PC-9 (cell line): ENCODE measurements around the gene CCDC85C. TPM values are rescaled to one million over a fixed set of nuclear protein-coding genes. Genes with fewer than 3 reads are reported as not detected.

Experiments
- BruUV-seq: library from RNA; stranded (reverse); fragments of 400-500 nt; replicated peaks from 2 replicates; lab custom pipeline; 2021; lab: Mats Ljungman, UMichigan
- CTCF ChIA-PET: fragments of 300-600 bp; sonication (Branson Sonifier 250); formaldehyde crosslinking; loops from one replicate; lab custom pipeline; 2022; ENCODE audit warnings: antibody characterized with exemption; lab: Charles Lee
- POLR2A ChIA-PET: fragments of 300-600 bp; sonication (Branson Sonifier 250); formaldehyde crosslinking; loops from one replicate; lab custom pipeline; 2022; ENCODE audit warnings: antibody characterized with exemption; ENCODE audit not compliant: unreplicated experiment; lab: Charles Lee
- DNase-seq, 2 experiments: peaks; one replicate each; pipeline versions ENCODE4 v3.0.0 to v3.0.0-alpha.2; 2015 to 2022; ENCODE audit warnings: mixed read lengths in 1 of 2
- H2AFZ ChIP-seq: fragments of 200-600 bp; sonication (generic); 2 replicates; pipeline ENCODE4 v1.8.1; 2017; ENCODE audit warnings: antibody characterized with exemption
- H3F3A ChIP-seq: fragments of 200-600 bp; sonication (generic); 2 replicates; pipeline ENCODE4 v1.8.1; 2017; ENCODE audit warnings: antibody characterized with exemption, mild to moderate bottlenecking, low read depth; ENCODE audit not compliant: insufficient read depth
- H3K27ac ChIP-seq: fragments of 200-600 bp; sonication (generic); 2 replicates; pipeline ENCODE4 v1.6.1; 2016; ENCODE audit warnings: mixed run types
- H3K27me3 ChIP-seq: fragments of 200-600 bp; sonication (generic); 2 replicates; pipeline ENCODE4 v1.6.1; 2016; ENCODE audit warnings: low read depth, mixed run types; ENCODE audit not compliant: insufficient read depth
- H3K36me3 ChIP-seq: fragments of 200-600 bp; sonication (generic); 2 replicates; pipeline ENCODE4 v1.6.1; 2016; ENCODE audit warnings: low read depth, mixed run types
- H3K4me1 ChIP-seq: fragments of 200-600 bp; sonication (generic); replicated peaks from 2 replicates; pipeline ENCODE4 v1.6.1; 2016; ENCODE audit warnings: mixed run types; ENCODE audit not compliant: insufficient read depth
- H3K4me2 ChIP-seq: fragments of 200-600 bp; sonication (generic); 2 replicates; pipeline ENCODE4 v1.6.1; 2017; ENCODE audit warnings: mixed run types
- H3K4me3 ChIP-seq: fragments of 200-600 bp; sonication (generic); 2 replicates; pipeline ENCODE4 v1.6.1; 2016; ENCODE audit warnings: mixed run types
- H3K79me2 ChIP-seq: fragments of 200-600 bp; sonication (generic); 2 replicates; pipeline ENCODE4 v1.6.1; 2017; ENCODE audit warnings: low read depth, mixed run types
- H3K9me2 ChIP-seq: fragments of 200-600 bp; sonication (generic); 2 replicates; pipeline ENCODE4 v1.8.1; 2017; ENCODE audit warnings: mild to moderate bottlenecking; ENCODE audit not compliant: insufficient read depth
- H3K9me3 ChIP-seq: fragments of 200-600 bp; sonication (generic); 2 replicates; pipeline ENCODE4 v1.8.1; 2016; ENCODE audit warnings: low read depth; ENCODE audit not compliant: insufficient read depth
- H4K20me1 ChIP-seq: fragments of 200-600 bp; sonication (generic); 2 replicates; pipeline ENCODE4 v1.8.1; 2017; ENCODE audit not compliant: insufficient read depth
- EZH2 ChIP-seq: fragments of 200-600 bp; sonication (generic); IDR thresholded peaks from 2 replicates; pipeline ENCODE4 v1.8.0; 2017; ENCODE audit warnings: antibody characterized with exemption, low read depth
- intact Hi-C: fragments of 100-400 bp; cut with micrococcal nuclease; formaldehyde crosslinking; loops from one replicate; pipeline ENCODE4 v1.10.0; 2022; ENCODE audit not compliant: unreplicated experiment
- total RNA-seq: library from RNA; stranded (reverse); gene quantifications from 2 replicates; pipeline ENCODE4 v1.2.3, GENCODE V29; 2021
- TF ChIP-seq, protein P1 (sequence below): fragments of 200-600 bp; sonication (generic); conservative IDR thresholded peaks from 2 replicates; pipeline ENCODE4 v1.6.1; 2017; ENCODE audit warnings: mixed run types, antibody characterized with exemption, mild to moderate bottlenecking, moderate library complexity

The CCDC85C gene
- total RNA-seq, 1 experiment from 2014 or later, result 21.2 TPM

DNA sequence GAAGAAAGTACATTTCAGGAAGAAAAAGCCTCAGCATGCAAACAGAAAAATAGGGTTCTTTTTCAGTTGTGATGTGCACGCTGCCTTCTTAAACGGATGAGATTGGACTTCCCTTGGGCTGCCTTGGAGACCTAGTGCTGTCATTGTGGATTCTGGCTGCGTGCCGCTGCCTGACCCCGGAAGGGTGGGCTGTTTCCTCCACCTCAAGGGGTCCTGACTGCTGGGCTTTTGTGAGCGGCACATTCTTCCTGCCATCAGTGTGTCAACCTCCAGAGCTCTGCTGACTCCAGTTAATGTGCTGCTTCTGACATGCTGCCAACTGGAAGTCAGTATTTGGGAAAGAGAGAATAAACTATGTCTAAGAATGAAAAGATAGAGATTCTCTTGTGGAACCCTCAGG is 97.7 kb downstream of the CCDC85C start:
- H3K4me3 ChIP-seq, result no peak overlapping the region
- no peaks in the 10 kb centered on the region for H3K36me3 ChIP-seq
- no peaks in the 10 kb centered on the region for H3K9me3 ChIP-seq
- intact Hi-C loops, result no loop called here
- H3K9me2 ChIP-seq, result no peaks in the 10 kb centered on the region
- no peak for DNase-seq
- TF ChIP-seq, protein P1, sequence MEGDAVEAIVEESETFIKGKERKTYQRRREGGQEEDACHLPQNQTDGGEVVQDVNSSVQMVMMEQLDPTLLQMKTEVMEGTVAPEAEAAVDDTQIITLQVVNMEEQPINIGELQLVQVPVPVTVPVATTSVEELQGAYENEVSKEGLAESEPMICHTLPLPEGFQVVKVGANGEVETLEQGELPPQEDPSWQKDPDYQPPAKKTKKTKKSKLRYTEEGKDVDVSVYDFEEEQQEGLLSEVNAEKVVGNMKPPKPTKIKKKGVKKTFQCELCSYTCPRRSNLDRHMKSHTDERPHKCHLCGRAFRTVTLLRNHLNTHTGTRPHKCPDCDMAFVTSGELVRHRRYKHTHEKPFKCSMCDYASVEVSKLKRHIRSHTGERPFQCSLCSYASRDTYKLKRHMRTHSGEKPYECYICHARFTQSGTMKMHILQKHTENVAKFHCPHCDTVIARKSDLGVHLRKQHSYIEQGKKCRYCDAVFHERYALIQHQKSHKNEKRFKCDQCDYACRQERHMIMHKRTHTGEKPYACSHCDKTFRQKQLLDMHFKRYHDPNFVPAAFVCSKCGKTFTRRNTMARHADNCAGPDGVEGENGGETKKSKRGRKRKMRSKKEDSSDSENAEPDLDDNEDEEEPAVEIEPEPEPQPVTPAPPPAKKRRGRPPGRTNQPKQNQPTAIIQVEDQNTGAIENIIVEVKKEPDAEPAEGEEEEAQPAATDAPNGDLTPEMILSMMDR, result no peak
- no peak for TF ChIP-seq EZH2
- H3K27me3 ChIP-seq, result no peaks in the 10 kb centered on the region
- no peak overlapping the region for H2AFZ ChIP-seq
- H3K27ac ChIP-seq, result no peak overlapping the region
- H3K4me1 ChIP-seq, result no peaks in the 10 kb centered on the region
- H4K20me1 ChIP-seq, result no peaks in the 10 kb centered on the region
- POLR2A ChIA-PET, result no interaction called here
- BruUV-seq, result no TSS peak
- CTCF ChIA-PET, result no interaction called here
- H3K4me2 ChIP-seq, result no peak overlapping the region
- no peaks in the 10 kb centered on the region for H3F3A ChIP-seq
- H3K79me2 ChIP-seq, result no peaks in the 10 kb centered on the region

DNA sequence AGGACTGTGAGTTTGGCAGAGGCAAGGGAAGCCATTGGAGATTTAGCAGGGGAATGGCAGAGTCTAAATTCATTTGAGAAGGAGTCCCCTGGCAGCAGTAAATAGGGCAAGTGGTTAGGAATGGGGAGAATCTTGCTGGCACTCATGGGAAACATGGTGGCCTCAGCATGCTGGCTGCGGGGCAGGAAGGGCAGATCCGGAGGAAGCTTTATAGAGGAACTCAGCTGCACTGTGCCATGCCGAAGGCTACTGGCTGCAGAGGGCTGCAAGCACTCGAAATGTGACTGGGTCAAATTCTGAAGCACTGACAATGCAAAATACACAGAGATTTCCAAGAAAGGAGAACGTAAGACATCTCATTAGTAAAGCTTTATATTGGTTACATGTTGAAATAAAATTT is 98.9 kb downstream of the CCDC85C start:
- no peaks in the 10 kb centered on the region for H3K9me2 ChIP-seq
- H3K4me3 ChIP-seq, result no peak overlapping the region
- no peaks in the 10 kb centered on the region for H4K20me1 ChIP-seq
- H3K27me3 ChIP-seq, result no peaks in the 10 kb centered on the region
- H3K36me3 ChIP-seq, result 0 out of 2 replicates have a peak, but pooled peaks cover 3% of the 10 kb centered on the region
- ChIA-PET POLR2A (no interaction called here), CTCF (no interaction called here)
- no peak for DNase-seq
- no peak overlapping the region for H3K4me2 ChIP-seq
- no peak overlapping the region for H3K27ac ChIP-seq
- no peaks in the 10 kb centered on the region for H3F3A ChIP-seq
- no TSS peak for BruUV-seq
- H3K9me3 ChIP-seq, result no peaks in the 10 kb centered on the region
- no peaks in the 10 kb centered on the region for H3K79me2 ChIP-seq
- TF ChIP-seq, protein P1, result no peak
- TF ChIP-seq EZH2, result no peak
- intact Hi-C loops, result no loop called here
- H2AFZ ChIP-seq, result no peak overlapping the region
- no peaks in the 10 kb centered on the region for H3K4me1 ChIP-seq

DNA sequence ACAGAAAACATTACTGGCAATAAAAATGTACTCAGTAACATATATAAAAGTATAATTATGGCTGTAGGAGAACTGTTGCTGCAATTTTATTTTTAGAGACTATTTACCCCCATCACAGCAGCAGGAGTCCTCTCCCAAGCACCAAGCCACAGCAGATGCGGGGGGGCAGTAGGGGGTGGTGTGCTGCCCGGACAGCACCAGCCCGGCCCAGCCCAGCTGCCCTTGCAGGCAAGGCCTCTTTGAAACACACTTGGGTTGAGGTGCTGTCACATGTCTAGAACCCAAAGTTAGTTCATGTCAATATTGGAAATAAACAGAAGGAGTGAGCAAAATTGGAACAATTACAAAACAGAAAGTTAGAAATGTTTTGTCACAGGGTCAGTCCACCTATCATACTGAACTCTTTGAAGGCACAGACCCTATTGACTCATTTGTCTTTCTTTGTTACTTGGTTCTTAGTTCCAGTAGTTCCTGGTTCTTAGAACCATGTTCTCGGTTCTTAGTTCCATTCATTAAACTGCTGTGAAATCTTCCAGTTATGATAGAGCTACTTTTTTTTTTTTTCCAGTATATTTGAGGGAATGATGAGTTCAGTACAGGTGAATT is 100.1 kb downstream of the CCDC85C start:
- H3K4me2 ChIP-seq, result no peak overlapping the region
- TF ChIP-seq EZH2, result no peak
- TF ChIP-seq, protein P1, result no peak
- no peaks in the 10 kb centered on the region for H3F3A ChIP-seq
- no peak overlapping the region for H3K4me3 ChIP-seq
- no peaks in the 10 kb centered on the region for H3K9me3 ChIP-seq
- intact Hi-C loops, result no loop called here
- no peaks in the 10 kb centered on the region for H4K20me1 ChIP-seq
- ChIA-PET POLR2A (no interaction called here), CTCF (no interaction called here)
- 0 out of 2 replicates have a peak, but pooled peaks cover 3% of the 10 kb centered on the region for H3K36me3 ChIP-seq
- H3K27me3 ChIP-seq, result no peaks in the 10 kb centered on the region
- H3K4me1 ChIP-seq, result no peaks in the 10 kb centered on the region
- DNase-seq, result no peak
- no peaks in the 10 kb centered on the region for H3K9me2 ChIP-seq
- H3K27ac ChIP-seq, result no peak overlapping the region
- no peak overlapping the region for H2AFZ ChIP-seq
- no peaks in the 10 kb centered on the region for H3K79me2 ChIP-seq
- BruUV-seq, result no TSS peak
